ENCODE results near the gene ABCC10.

The ABCC10 gene

DNA sequence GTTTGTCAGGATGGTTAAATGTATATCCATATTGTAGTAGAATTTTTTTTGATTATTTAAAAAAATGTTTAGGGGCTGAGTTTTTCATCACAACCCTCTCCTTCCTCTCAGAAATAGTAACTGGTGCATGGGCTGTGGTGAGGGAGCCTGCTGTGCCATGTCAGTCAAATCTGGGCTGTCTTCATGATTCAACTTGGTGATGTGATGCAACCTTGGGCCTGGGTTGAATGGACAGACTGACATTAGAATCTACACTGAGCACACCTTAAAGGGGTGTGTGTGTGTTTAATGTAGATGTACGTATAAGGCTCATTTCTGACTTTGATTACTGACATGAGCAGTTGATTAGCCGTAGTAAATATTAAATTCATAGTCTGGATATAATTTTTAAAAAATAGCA is 53.7 kb downstream of the ABCC10 start:
- DNase-seq (ENCODE audit: insufficient read length) = no peak
- FAIRE-seq = no peak

DNA sequence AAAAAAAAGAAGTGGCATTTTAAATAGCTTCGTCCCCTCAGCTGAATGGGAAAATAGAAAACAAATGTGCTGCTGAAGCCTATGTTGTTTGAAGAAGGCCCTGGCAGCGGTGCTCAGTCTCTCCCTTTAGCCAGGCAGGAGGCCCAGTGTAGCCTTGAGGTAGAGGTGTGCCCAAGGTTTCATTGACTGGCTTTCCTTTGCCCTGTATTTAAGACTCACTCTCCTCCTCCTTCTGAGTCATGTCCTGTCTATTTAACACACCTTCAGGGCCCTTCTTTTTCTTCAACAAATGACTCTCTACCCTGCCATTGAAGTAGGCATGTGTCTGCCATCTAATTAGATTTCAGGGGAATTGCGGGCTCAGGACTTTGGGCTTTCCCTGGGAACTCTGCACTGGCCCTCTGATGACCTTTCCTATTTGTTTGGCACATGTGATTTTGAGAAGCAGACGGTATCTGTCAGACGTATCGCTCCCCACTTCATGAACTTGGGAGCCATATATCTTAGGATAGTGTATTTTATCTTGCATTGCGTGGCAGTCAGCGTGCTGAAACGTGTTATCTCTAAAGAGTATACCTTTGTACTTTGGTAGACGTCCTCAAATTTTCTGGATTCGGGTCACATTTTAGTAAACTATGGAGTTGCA is 54.4 kb downstream of the ABCC10 start:
- FAIRE-seq = no peak
- TF ChIP-seq POLR2A (IDR thresholded peaks at IDR 0.05; ENCODE audit: low read depth, low read length) = no peak
- TF ChIP-seq TAF1 (IDR thresholded peaks at IDR 0.05; ENCODE audit: borderline replicate concordance, low read depth, low read length) = no peak
- no peak for TF ChIP-seq POLR2AphosphoS5 (IDR thresholded peaks at IDR 0.05; ENCODE audit: low read depth, low read length)
- no peak for DNase-seq (ENCODE audit: insufficient read length)

More for the DNA sequence above, 53.7 kb downstream of the ABCC10 start:
- TF ChIP-seq POLR2AphosphoS5 (IDR thresholded peaks at IDR 0.05; ENCODE audit: low read depth, low read length) = no peak
- no peak for TF ChIP-seq TAF1 (IDR thresholded peaks at IDR 0.05; ENCODE audit: borderline replicate concordance, low read depth, low read length)
- no peak for TF ChIP-seq POLR2A (IDR thresholded peaks at IDR 0.05; ENCODE audit: low read depth, low read length)

DNA sequence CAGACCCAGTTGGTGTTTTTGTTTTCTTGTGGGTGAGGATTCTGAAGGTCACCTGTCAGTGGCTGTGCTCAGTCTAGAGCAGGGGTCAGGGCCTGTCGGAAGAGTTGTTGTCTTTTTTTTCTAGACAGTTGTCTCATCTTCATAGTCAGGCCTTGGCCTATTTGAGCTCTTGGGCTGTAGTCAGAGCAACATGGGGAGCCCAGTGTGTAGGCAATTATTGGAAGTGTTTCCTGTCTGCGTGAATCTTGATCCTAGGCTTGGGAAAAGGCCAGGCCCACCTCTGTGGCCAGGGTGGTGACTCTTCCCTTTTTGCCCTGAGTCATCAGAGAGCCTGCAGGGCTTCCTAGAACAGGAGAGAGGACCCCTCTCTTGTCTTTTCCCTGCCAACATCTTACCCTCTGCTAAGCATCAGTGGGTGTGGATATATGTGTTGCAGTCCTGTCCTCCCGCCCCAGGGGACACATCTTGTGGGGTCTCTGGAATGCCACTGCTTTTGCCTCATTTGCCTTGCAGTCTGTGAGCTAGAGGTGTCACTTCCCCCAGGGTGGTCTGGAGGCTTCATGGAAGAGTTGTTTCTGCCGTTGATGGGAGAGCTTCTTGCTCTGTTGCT is 61.4 kb downstream of the ABCC10 start:
- DNase-seq (ENCODE audit: insufficient read length) (no peak), FAIRE-seq (no peak)
- TF ChIP-seq POLR2A (IDR thresholded peaks at IDR 0.05; ENCODE audit: low read depth, low read length) (no peak), TAF1 (IDR thresholded peaks at IDR 0.05; ENCODE audit: borderline replicate concordance, low read depth, low read length) (no peak), POLR2AphosphoS5 (IDR thresholded peaks at IDR 0.05; ENCODE audit: low read depth, low read length) (no peak)

DNA sequence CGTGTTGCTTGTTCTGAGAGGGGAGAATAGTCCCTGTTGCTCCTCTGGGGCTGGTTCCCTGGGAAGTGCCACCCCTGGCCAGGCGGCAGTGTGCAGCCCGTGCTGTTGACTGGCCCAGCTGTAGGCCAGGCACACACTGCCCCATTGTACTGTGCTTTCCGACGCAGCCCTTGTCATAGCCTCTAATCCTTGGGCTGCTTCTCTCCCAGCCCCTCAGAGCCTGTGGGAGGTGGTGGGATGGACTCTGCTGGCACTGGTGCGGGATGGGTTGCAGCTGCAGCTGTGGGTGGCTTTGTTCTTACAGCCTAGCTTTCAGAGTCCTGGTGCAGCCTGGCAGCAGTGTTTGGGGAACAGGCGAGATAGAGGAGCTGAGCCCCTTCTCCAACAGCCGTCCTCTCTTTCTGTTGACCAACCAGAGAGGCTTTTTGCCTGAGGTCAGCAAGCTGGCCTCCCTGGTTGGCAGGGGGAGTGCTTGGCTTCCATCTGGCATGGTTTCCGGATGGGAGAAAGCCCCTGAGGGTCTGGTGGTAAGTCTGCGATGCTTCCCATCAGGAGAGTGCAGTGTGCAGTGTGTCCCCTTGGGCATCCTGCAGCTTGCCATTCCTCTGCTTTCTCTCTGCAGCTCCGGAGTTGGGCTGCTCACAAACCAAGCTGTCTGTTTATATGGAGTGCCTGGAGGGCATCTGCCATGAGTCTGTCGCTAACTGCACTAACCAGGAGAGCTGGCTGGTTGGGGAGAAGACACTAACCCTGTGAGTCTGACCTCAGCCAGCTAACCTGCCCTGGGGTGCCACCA is 62.1 kb downstream of the ABCC10 start:
- DNase-seq (ENCODE audit: insufficient read length) (no peak), FAIRE-seq (no peak)
- TF ChIP-seq POLR2A (IDR thresholded peaks at IDR 0.05; ENCODE audit: low read depth, low read length) = no peak
- no peak for TF ChIP-seq POLR2AphosphoS5 (IDR thresholded peaks at IDR 0.05; ENCODE audit: low read depth, low read length)
- no peak for TF ChIP-seq TAF1 (IDR thresholded peaks at IDR 0.05; ENCODE audit: borderline replicate concordance, low read depth, low read length)

DNA sequence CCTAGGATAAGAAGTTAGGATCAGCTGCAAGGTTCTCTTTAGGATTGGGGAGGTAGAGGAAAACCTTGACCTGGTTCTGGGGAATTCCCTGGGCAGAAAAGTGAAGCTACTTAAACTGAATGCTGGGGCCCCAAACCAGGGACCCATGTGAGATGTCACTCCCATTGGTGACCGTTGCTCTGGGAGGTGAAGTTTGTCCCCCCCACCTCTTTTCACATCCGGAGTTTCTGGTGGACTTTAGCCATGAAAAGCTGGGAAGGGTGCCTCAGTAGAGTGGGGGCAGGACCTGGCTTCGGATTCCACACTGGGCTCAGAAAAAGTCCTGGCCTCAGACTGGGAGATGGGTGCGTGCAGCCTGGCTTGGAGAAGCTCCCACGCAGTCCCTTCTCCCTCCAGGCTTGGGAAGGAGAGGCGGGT is 63.2 kb downstream of the ABCC10 start:
- no peak for DNase-seq (ENCODE audit: insufficient read length)

DNA sequence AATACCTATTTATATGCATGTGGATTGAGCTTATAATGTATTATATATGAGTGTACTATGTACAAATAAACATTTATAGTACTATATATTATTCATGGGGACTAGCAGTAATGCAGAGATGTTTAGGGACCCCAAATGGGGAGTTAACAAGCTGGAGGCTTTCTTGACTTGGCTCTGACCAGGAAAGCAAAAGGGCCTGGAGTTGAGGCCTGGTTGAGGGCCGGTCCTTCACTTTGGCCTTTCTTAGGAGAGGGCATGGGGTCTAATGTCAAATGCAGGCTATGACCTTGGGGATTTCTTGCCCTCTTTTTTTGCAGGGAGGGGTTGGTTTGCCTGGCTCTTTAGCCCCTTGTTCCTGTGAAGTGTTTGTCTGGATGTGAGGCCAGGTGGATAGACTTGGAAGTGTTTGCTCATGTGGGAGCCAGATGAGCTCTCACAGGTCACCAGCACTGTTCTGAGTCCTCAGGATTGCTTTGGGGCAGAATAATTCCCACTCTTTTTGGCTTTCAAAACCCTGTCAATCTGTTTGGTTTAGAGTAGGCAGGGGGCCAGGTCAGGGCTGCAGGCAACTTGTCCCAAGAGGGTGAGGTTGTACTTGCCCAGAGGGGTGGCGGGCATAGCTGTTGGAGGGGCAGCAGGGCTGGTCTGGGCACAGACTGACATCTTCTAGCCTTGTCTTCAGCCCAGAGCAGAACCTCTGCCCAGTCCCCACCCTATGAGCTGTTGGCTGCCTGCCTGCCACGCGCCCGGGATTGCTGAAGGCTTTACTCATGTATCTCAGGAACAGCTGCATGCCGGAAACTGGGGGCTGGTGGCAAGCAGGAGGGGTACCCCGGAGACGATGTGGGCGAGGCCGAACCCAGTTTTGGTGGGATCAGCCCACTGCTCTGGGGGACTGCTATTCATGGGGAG is 64.7 kb downstream of the ABCC10 start:
- TF ChIP-seq POLR2A (IDR thresholded peaks at IDR 0.05; ENCODE audit: low read depth, low read length) (no peak), POLR2AphosphoS5 (IDR thresholded peaks at IDR 0.05; ENCODE audit: low read depth, low read length) (no peak), TAF1 (IDR thresholded peaks at IDR 0.05; ENCODE audit: borderline replicate concordance, low read depth, low read length) (no peak)
- no peak for FAIRE-seq
- DNase-seq (ENCODE audit: insufficient read length) = no peak

More for the DNA sequence above, 63.2 kb downstream of the ABCC10 start:
- TF ChIP-seq POLR2AphosphoS5 (IDR thresholded peaks at IDR 0.05; ENCODE audit: low read depth, low read length) (no peak), TAF1 (IDR thresholded peaks at IDR 0.05; ENCODE audit: borderline replicate concordance, low read depth, low read length) (no peak), POLR2A (IDR thresholded peaks at IDR 0.05; ENCODE audit: low read depth, low read length) (no peak)
- no peak for FAIRE-seq

DNA sequence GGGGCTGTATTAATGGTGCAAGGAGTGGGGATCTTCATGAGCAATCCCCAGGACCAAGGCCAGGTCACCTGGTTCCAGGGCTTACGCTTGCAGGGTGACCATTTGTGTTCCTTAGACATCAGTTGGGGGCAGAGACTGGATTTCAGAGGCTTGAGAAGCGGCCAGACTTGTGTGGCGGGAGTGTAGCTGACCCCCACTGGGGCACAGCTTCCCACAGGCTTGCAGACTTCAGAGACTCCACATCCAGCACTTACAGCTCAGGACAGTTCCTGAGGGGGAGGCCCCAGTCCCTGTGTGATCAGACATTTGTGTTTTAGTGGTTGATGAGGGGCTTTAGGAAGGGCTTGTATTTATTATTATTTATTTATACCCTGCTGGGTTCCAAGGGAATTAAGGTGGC is 65.3 kb downstream of the ABCC10 start:
- no peak for TF ChIP-seq POLR2AphosphoS5 (IDR thresholded peaks at IDR 0.05; ENCODE audit: low read depth, low read length)
- no peak for TF ChIP-seq POLR2A (IDR thresholded peaks at IDR 0.05; ENCODE audit: low read depth, low read length)
- no peak for TF ChIP-seq TAF1 (IDR thresholded peaks at IDR 0.05; ENCODE audit: borderline replicate concordance, low read depth, low read length)
- no peak for FAIRE-seq

DNA sequence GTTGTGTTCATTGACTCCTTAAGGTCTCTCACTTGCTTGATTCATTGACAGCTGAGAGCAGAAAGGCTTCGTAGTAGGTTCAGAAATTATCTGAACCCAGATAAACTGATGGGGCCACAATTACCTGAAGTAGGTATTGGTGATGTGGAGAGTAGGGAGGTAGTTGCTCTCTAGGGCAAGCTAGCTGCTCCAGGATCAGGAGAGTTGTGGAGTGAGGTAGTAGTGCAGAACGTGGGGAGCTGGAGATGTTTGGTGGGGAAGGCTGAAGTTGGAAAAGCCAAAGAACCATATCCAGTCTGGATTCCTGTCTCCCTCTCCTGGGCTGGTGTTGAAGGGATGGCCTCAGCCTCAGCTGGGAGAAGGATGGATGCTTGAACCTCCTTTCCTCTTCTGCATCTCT is 65.9 kb downstream of the ABCC10 start:
- no peak for TF ChIP-seq TAF1 (IDR thresholded peaks at IDR 0.05; ENCODE audit: borderline replicate concordance, low read depth, low read length)
- FAIRE-seq (no peak), DNase-seq (ENCODE audit: insufficient read length) (no peak)

More for the DNA sequence above, 65.3 kb downstream of the ABCC10 start:
- DNase-seq (ENCODE audit: insufficient read length) = no peak

DNA sequence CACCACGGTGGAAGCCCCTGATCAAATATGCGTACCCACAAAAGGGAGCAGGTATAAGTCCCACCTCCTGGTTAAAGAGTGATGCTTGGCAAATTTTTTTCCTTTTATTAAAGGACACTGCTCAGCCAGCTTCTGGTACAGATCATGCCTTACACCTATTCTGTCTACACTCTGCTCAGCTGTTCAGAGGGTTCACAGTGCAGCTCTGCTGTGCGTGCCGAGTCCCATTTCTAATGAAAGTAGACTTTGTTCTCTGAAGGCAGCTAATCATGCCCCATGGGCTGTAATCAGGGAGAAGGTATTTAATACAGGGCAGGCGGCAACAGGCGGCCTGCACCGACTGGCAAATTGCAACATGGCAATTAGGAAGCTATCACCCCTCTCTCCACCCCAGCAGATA is 66.5 kb downstream of the ABCC10 start:
- DNase-seq (ENCODE audit: insufficient read length) (no peak), FAIRE-seq (no peak)
- TF ChIP-seq TAF1 (IDR thresholded peaks at IDR 0.05; ENCODE audit: borderline replicate concordance, low read depth, low read length) (no peak), POLR2AphosphoS5 (IDR thresholded peaks at IDR 0.05; ENCODE audit: low read depth, low read length) (no peak), POLR2A (IDR thresholded peaks at IDR 0.05; ENCODE audit: low read depth, low read length) (no peak)

DNA sequence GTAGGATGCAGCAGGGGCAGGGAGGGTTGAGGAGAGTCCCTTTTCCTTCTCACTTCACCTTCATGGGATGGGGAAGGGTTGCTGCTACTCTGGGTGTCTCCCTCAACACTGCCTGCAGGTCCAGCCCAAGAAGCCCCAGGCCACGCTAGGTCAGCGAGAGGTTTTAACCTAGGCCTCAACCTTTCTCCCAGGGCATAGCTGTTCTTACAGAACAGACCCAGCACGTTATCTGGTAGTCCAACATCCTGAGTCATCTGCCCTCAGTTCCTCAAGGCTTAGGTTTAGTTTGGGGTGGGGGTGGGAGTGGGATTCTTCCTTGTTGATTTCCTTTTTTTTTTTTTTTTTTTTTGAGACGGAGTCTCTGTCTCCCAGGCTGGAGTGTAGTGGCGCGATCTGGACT is 67.0 kb downstream of the ABCC10 start:
- TF ChIP-seq POLR2A (IDR thresholded peaks at IDR 0.05; ENCODE audit: low read depth, low read length) (no peak), TAF1 (IDR thresholded peaks at IDR 0.05; ENCODE audit: borderline replicate concordance, low read depth, low read length) (no peak), POLR2AphosphoS5 (IDR thresholded peaks at IDR 0.05; ENCODE audit: low read depth, low read length) (no peak)
- no peak for FAIRE-seq
- DNase-seq (ENCODE audit: insufficient read length) = no peak

DNA sequence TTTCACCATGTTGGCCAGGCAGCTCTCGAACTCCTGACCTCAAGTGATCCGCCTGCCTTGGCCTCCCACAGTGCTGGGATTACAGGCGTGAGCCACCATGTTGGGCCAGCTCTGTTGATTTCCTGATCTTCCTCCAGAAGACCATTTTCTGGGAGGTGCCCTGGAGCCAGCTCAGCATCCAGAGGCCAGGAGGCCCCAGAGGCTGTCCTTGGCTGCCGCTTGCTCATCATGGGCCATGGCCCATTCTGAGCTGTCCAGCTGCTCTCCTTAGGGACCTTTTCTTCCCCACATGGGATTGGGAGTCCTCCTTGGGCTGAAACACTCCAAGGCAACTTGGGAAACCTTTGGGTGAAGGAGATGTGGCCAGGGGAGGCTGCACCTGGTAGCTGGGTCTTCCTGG is 67.4 kb downstream of the ABCC10 start:
- TF ChIP-seq POLR2AphosphoS5 (IDR thresholded peaks at IDR 0.05; ENCODE audit: low read depth, low read length) = no peak
- no peak for TF ChIP-seq TAF1 (IDR thresholded peaks at IDR 0.05; ENCODE audit: borderline replicate concordance, low read depth, low read length)
- TF ChIP-seq POLR2A (IDR thresholded peaks at IDR 0.05; ENCODE audit: low read depth, low read length) = no peak
- no peak for FAIRE-seq
- DNase-seq (ENCODE audit: insufficient read length) = no peak

Measured in GM12892 (cell line).